GM08714 (cell line): ENCODE data around the gene PHTF2.
"Not testable (repeated sequence)": the region's sequence is repeated elsewhere in the genome, so short reads cannot be mapped to it uniquely, and the experiment has no call there.

Experiments used
- H3K4me3 ChIP-seq: fragments of 200-500 bp; sonication (Bioruptor generic); 2 replicates; pipeline ENCODE4 v1.5.1; 2014; ENCODE audit warnings: mild to moderate bottlenecking, low read length, inconsistent platforms
- ZNF274 ChIP-seq: IDR thresholded peaks from 2 replicates; pipeline ENCODE4 v1.6.1; 2012; ENCODE audit warnings: mild to moderate bottlenecking, low read depth, low read length

The PHTF2 gene

GRCh38 chr7:77783111-77783510 lies 15.5 kb upstream of the PHTF2 start:
- no peak for TF ChIP-seq ZNF274
- no peak overlapping the region for H3K4me3 ChIP-seq

- no peak for TF ChIP-seq ZNF274
Measured at GRCh38 chr7:77783545-77783944, 15.0 kb upstream of the PHTF2 start.

GRCh38 chr7:77784426-77784825 lies 14.1 kb upstream of the PHTF2 start:
- not testable (repeated sequence) for H3K4me3 ChIP-seq

More at GRCh38 chr7:77783545-77783944, 15.0 kb upstream of the PHTF2 start:
- no peak overlapping the region for H3K4me3 ChIP-seq

- H3K4me3 ChIP-seq, result no peak overlapping the region
- no peak for TF ChIP-seq ZNF274
Measured at GRCh38 chr7:77786018-77786417, 12.6 kb upstream of the PHTF2 start.

GRCh38 chr7:77786741-77787140 lies 11.8 kb upstream of the PHTF2 start:
- H3K4me3 ChIP-seq, result no peak overlapping the region
- no peak for TF ChIP-seq ZNF274

GRCh38 chr7:77788327-77788902 lies 10.2 kb upstream of the PHTF2 start:
- no peak for TF ChIP-seq ZNF274
- H3K4me3 ChIP-seq, result no peak overlapping the region

- no peak for TF ChIP-seq ZNF274
- no peak overlapping the region for H3K4me3 ChIP-seq
Measured at GRCh38 chr7:77791336-77791735, 7.2 kb upstream of the PHTF2 start.

- no peak overlapping the region for H3K4me3 ChIP-seq
- TF ChIP-seq ZNF274, result no peak
Measured at GRCh38 chr7:77791956-77792355, 6.6 kb upstream of the PHTF2 start.

- TF ChIP-seq ZNF274, result no peak
- H3K4me3 ChIP-seq, result no peak overlapping the region
Measured at GRCh38 chr7:77794000-77794399, 4.6 kb upstream of the PHTF2 start.

GRCh38 chr7:77796109-77796508 lies 2.5 kb upstream of the PHTF2 start:
- H3K4me3 ChIP-seq, result no peak overlapping the region
- TF ChIP-seq ZNF274, result no peak

GRCh38 chr7:77796960-77797359 lies 1.6 kb upstream of the PHTF2 start:
- peak overlapping the region; percentile 89 for H3K4me3 ChIP-seq
- no peak for TF ChIP-seq ZNF274

GRCh38 chr7:77797734-77798393 lies 709 bp upstream of the PHTF2 start:
- H3K4me3 ChIP-seq, result peak overlapping the region; percentile 89
- TF ChIP-seq ZNF274, result no peak

GRCh38 chr7:77799078-77799964 lies 748 bp downstream of the PHTF2 start:
- TF ChIP-seq ZNF274, result no peak

GRCh38 chr7:77800158-77800557 lies 1.6 kb downstream of the PHTF2 start:
- TF ChIP-seq ZNF274, result no peak
- H3K4me3 ChIP-seq, result peak overlapping the region; percentile 75

More at GRCh38 chr7:77799078-77799964, 748 bp downstream of the PHTF2 start:
- H3K4me3 ChIP-seq, result peak overlapping the region; percentile 75

- H3K4me3 ChIP-seq, result no peak overlapping the region
- no peak for TF ChIP-seq ZNF274
Measured at GRCh38 chr7:77800730-77801129, 2.2 kb downstream of the PHTF2 start.
